HG02870 (cell line): ENCODE data around the gene GPR148.
"Not testable (repeated sequence)": the region's sequence is repeated elsewhere in the genome, so short reads cannot be mapped to it uniquely, and the experiment has no call there.

Experiments used
- ATAC-seq: cut with Tn5 transposase; IDR thresholded peaks from one replicate; pipeline ENCODE4 v1.9.1; 2021; ENCODE audit warnings: mild to moderate bottlenecking, moderate library complexity; ENCODE audit not compliant: unreplicated experiment

The GPR148 gene, protein sequence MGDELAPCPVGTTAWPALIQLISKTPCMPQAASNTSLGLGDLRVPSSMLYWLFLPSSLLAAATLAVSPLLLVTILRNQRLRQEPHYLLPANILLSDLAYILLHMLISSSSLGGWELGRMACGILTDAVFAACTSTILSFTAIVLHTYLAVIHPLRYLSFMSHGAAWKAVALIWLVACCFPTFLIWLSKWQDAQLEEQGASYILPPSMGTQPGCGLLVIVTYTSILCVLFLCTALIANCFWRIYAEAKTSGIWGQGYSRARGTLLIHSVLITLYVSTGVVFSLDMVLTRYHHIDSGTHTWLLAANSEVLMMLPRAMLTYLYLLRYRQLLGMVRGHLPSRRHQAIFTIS

DNA sequence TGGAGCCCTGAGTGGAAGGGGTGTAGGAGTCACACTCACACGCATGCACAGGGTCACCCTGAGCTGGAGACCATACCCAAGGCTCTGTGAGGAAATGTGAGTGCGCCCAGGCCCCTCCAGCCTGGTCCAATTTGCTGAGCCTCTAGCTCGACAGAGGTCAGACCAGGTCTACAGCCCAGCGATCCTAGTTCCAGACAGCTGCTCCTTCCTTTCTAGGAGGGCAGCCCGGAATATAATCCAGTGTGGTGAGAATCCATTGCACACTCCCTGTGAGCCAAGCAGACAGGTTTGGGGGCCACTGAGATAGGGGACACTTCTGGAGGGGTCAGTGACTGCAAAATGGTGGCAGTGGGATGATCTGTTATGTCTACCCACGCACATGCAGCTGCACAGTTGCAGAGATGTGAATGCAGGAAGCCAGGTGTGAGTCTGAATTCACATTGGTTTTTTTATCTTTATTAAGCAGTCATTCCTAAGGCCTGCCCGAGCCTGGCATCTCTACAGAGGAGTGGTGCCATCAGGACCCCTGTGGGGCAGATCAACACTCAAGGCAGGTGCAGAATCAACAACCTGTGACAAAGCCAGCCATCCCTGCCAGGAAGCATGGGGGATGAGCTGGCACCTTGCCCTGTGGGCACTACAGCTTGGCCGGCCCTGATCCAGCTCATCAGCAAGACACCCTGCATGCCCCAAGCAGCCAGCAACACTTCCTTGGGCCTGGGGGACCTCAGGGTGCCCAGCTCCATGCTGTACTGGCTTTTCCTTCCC is at the start of gene GPR148:
TSS of gene GPR148 (plus strand) at position 522 of the 768 bp plus-strand sequence. CDS start at position 604, 82 bp downstream.
- no peak for ATAC-seq

DNA sequence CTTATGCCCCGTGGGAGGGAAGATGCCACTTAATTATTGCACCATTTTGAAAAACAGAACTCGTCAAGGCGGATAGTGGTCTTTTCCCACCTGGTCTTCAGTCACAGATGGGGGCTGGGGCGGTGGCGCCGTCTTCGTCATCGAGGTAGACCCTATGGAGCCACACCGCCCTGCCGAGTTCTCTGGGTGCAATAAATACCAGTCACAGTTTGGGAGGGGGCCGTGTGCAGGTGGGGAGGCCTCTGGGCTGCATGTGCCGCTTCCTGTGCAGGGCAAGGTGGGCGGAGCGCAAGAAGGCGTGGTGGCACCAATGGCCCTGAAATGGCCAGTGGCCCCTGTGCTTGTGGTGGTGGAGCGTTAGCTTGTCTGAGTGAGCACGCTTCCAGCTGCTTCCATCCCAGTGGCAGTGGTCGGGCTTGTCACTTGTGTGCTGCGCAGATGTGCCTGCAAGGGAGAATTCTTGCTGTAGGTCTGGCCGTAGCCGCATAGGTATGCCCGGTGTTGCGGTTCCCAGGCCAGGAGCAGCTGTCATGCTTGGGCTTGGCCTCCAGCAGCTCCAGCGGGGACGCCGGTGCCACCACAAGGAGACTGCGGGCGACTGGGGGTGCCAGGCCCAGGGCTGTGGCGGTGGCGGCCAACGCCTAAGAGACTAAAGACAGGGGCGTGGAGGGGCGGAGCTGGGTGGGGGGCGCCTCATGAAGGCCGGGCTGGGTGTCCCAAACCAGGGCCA is 36.7 kb upstream of the GPR148 start:
- ATAC-seq = not testable (repeated sequence)

DNA sequence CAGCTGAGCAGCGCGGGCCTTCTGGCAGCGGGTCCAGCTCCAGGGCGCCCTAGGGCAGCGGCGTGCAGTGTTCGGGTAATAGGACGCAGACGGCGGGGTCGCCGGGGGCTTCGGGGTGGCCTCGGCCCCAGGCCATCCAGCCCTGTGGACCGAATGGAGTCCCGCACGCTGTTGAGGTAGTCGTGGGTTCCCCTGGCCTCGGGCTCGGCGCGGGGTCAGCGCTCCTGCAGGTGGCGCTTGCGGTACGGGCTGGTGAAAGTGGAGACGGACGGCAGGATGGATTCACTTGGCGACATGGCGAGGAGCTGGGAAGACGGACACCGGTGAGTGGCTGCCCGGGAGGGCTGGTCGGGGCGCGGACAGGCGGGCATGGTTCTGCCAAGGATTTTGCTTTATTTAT is 35.4 kb upstream of the GPR148 start:
- not testable (repeated sequence) for ATAC-seq

DNA sequence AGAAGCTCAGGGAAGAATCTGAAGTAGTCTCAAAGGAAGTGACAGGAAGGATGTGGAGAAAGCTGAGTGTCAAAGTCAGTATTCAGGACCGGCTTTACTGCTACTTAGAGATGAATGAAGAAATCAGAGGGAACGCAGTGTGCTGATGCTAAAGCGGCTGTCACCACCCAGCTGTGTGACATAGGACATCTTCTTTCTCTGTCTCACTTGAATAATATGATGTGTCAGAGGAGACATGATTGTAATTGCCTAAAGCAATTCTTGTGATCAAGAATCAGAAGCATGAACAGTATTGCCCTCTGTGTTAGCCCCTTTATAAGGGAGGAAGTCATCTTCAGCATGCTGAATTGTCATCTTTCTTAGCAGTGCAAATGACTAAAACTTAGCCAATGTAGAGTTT is 25.6 kb upstream of the GPR148 start:
- ATAC-seq = not testable (repeated sequence)

DNA sequence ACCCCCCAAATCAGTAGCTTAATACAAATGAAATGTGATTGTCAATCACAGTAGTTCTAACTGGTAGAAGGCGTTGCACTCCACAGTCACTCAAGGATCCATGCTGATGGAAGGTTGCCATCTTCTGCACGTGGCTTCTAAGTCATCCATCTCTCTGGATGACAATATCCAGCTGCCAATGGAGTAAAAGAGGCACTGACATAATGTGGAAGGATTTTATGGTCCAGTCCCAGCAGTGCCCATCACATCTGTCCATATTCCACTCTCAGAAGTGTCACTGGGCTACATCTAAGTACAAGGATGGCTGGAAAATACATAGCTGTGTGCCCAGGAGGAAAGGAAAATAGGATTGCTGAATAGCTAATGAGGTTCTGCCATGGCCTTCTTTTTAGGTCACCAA is 14.1 kb upstream of the GPR148 start:
- ATAC-seq = not testable (repeated sequence)

DNA sequence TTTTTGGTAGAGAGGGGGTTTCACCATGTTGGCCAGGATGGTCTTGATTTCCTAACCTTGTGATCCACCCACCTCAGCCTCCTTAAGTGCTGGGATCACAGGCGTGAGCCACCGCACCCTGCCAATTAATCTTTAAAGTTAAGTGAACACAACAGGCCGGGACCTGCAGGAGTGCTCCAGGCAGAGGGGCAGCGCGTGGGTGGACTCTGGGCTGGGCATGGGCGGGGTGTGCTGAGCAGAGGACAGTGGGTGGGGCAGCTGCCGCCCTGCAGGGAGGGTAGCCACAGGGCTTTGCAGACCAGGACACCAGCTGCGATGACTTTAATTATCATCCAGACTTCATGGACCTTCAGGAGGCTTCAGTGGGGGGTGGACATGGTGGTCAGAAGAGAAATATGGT is 8.8 kb upstream of the GPR148 start:
- ATAC-seq = no peak

DNA sequence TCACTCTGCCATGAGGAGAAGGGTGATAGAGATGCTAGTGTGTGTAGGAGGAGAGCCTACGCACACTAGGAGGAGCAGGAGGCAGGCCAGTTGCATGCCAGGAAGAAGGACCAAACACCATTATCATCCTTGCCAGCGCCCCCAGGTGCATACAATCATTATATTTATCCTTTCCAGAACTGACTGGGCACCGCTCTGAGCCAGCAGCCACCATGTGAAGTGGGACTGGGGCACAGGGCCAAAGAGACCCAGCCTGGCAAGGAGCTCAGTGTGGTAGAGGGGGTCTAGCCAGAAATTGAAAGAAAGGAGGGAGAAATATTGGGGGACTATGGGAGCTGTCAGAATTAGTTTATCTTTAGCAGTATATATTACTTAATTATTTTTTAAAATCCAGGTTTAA is 8.3 kb upstream of the GPR148 start:
- ATAC-seq = no peak

DNA sequence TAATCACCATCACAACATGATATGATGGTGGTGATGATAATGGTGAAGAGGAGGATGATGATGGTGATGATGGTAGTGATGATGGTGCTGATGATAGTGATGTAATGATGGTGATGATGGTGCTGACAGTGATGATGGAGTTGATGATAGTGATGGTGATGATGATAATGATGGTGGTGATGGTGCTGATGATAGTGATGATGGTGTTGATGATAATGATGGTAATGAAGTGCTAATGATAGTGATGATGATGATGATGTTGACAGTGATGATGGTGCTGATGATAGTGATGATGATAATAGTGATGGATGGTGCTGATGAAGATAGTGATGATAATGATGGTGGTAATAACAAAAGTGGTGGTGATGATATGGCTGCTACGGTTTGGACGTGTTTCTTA is 4.4 kb upstream of the GPR148 start:
- ATAC-seq = no peak

DNA sequence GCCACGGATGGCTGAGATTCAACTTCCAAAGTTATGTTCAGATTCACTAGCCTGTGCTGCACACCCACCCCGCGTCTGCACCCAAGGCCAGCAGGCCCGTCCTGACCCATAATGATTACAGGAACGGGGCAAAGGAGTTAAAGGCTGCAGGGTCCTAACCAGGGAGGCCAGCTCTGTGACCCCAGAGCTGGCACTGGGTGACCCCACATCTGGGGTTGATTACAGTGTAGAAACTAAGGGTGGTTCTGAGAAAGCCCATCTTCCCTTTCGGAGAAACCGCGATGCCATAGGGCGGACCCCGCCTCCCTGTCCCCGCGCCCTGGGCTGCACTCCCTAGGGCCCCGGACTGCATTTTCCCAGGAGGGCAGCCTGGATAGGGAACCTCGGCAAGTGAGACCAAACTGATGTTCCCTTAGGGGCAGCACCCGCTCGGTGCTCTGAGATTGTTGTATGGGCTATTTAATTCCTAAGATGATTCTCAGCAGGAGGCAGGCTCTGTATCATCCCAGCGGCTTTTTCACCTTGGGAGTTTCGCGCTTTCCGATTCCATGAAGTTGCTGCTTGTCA is 2.2 kb upstream of the GPR148 start:
- no peak for ATAC-seq

DNA sequence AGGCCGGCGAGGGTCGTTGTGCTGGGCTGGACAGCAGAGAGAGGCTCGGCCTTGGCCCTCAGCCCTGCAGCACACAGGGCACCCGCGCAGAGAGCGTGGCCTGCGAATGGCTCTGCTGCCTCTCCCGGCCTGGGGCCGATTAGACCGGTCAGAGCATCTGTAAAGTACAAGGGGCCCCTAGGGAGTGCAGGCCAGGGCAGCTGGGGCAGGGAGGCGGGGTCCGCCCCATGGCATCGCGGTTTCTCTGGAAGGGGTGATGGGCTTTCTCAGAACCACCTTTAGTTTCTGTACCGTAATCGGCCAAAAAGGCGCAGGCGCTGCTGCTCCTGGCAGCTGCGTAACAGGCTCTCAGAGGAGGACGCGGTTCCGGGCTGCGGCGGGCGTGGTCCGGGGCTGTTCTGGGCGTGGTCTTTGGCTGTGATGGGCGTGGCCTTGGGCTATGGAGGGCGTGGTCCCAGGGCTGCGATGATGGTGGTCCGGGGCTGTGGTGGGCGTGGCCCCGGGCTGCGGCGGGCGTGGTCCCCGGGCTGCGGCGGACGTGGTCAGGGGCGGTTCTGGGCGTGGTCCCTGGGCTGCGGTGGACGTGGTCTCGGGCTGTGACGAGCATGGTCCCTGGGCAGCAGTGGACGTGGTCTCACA is 1.5 kb upstream of the GPR148 start:
- peak; percentile 94 for ATAC-seq

DNA sequence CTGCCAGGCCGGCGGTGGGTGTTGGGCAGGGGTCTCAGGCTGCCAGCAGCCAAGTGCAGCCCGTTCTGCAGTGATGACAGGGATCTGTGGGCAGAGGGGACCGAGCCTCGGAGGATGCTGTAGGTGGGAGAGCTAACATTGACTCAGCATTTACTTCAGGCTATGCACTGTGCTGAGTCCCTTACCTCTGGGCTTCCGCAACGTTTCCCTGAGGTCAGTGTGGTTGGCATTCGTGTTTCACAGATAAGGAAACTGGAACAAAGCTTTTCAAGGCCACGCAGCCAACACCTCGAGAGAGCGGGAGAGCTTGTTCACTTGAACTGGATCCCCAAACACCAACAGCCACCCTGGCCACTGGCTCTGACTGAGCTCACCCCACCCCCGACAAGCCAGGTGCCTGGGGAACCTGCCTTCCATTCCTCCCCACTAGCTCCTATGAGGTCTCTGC is 839 bp upstream of the GPR148 start:
- ATAC-seq = no peak

DNA sequence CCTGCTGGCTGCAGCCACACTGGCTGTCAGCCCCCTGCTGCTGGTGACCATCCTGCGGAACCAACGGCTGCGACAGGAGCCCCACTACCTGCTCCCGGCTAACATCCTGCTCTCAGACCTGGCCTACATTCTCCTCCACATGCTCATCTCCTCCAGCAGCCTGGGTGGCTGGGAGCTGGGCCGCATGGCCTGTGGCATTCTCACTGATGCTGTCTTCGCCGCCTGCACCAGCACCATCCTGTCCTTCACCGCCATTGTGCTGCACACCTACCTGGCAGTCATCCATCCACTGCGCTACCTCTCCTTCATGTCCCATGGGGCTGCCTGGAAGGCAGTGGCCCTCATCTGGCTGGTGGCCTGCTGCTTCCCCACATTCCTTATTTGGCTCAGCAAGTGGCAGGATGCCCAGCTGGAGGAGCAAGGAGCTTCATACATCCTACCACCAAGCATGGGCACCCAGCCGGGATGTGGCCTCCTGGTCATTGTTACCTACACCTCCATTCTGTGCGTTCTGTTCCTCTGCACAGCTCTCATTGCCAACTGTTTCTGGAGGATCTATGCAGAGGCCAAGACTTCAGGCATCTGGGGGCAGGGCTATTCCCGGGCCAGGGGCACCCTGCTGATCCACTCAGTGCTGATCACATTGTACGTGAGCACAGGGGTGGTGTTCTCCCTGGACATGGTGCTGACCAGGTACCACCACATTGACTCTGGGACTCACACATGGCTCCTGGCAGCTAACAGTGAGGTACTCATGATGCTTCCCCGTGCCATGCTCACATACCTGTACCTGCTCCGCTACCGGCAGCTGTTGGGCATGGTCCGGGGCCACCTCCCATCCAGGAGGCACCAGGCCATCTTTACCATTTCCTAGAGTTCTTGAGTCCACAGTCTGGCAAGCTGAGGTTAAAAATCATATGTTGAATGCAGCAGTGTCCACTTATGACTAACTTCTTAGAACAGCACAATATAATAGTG is 741 bp downstream of the GPR148 start:
- no peak for ATAC-seq

DNA sequence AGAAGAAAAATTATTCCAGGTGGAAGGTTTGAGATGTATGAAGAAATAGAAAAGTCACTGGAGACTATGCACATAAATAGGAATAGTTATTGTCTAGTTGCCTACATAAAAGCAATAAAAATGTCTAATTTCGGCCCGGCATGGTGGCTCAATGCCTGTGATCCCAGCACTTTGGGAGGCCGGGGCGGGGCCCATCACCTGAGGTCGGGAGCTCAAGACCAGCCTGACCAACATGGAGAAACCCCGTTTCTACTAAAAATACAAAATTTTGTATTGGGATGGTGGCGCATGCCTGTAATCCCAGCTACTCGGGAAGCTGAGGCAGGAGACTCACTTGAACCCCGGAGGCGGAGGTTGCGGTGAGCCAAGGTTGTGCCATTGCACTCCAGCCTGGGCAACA is 3.4 kb downstream of the GPR148 start:
- not testable (repeated sequence) for ATAC-seq

DNA sequence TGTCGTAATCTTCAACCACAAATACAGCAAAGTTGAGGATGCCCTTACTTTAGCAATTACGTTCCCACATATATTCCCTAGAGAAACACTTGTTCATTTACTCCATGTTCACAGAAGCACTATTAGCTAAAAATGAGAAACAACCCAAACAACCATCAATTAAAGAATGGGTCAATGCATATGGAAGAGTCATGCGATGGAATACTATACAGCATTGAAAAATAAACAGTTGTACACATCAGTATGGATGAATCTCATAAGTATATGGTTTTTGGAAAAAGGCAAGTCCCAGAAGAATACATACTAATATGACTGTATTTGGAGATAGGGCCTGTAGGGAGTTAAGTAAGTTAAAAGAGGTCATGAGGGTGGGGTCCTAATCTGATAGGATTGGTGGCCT is 6.3 kb downstream of the GPR148 start:
- no peak for ATAC-seq

DNA sequence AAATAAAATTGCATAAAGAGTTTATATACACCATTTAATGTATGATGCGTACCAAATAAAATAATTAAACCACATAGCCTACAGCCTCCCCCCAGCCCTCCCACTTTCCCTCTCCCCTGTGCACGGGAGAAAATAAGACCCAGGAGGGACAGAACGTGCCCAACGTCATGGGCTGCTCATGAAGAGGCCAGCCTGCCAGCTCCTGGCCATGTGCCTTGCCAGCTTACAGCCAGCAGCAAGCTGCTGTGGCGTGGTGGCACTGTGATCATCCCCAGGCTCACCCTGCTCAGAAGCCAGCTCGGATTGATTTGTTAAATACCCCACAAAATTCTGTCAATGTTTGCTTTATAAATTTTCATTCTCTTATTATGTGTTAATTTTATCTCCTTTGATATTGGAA is 7.6 kb downstream of the GPR148 start:
- ATAC-seq = no peak

DNA sequence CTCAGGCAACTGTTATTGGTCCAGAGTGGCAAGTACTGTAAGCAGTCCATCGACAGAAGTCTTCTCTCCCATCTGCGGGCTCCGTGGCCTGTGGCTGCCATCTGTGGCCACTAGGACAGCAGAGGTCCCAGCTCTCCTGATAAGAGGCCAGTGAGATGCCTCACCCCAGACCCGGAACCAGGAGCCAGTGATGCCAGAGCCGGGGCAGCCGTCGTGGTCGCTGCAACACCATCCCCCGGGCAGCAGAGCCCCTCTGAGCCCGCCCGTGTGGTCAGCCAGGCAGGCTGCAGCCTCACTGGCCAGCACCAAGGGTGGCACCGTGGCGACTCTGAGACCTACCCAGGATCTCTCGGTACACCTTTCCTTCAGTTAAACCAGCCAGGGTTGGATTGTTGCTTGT is 8.7 kb downstream of the GPR148 start:
- no peak for ATAC-seq

DNA sequence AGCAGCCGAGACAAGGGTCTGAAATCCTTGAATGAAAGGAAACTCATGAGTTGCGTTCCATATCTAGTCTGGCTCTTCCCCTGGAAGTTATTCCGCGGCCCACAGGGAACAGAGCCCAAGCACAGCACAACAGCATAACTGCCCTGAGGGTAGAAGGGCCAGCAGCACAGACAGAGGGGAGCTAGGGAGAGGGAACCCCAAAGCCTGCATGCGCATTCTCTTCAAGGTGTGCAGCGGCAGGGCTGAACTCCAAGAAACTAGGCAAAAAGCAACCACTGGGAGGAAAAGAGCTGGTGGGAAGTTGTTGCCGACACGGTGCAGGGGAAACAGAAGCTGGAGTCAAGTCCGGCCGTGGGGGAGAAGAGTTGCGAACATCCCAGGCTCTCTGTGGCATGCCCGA is 11.8 kb downstream of the GPR148 start:
- ATAC-seq = no peak

DNA sequence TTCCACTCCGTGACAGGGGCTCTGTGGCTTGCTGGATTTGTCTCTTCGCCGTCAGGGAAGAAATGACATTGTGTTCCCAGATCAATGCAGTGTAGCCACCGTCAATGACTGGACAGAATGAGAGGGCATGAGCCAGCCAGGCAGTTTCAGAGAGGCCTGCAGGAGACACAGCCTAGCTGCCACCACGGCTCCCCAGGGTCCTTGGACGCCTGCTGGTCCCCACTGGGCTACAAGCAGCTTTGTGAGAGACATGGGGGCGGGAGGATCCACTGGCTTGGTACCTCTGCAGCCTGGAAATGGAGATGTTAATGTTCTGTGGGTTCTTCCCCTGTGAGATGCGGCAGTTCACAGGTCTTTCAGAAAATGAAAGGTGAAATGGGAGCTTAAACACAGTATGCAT is 14.4 kb downstream of the GPR148 start:
- no peak for ATAC-seq

DNA sequence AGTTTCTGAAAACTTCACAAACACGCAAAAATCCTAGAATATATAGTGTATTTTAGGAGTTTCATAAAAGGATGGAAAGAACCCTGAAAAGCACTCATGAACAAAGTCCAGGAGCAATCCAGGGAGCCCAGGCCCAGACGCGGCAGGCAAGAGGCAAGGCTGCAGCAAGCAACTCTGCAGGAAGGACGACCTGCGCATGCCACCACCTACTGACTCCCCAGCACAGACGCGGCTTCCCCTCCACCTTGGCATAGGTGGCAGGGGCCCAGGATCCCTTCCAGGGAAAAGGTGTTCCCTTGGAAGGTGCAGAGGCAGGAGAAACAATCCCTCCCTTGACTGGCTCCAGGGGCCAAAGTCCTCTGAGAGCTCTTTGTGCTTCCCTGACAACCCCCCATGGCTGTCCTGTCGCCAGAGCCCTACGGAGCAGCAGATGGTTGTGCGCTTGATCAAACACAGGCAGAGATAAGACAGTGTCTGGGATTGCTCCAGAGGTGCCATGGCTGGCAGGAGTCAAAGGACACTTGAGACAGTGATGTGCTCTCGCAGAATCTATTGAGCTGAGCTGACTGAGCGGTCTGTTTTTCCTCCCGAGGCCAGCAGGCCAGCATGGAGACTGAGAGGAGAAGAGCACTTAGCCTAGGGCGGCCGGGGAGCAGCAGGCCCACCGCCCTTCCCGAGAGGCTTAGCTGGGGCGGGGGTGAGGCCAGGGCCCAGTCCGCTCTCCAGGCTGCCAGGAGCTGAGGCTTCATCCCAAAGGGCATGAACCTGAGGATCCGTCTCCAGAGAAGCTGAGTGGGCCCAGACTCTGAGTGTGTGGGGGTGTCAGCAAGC is 15.6 kb downstream of the GPR148 start:
- ATAC-seq = no peak
